Cerebellar cortex (tissue), 1 donor: ENCODE results near the gene UAP1.

Experiments
- DNase-seq: peaks from one replicate; pipeline ENCODE4 v3.0.0-alpha.2; 2015; ENCODE audit warnings: low spot score

The UAP1 gene

GRCh38 chr1:162616848-162617247, 55.3 kb downstream of the UAP1 start:
- DNase-seq = no peak

GRCh38 chr1:162617513-162617912, 56.0 kb downstream of the UAP1 start:
- no peak for DNase-seq

- no peak for DNase-seq
Measured at GRCh38 chr1:162619076-162619475, 57.6 kb downstream of the UAP1 start.

- no peak for DNase-seq
Measured at GRCh38 chr1:162621256-162621655, 59.7 kb downstream of the UAP1 start.

- no peak for DNase-seq
Measured at GRCh38 chr1:162625679-162626078, 64.2 kb downstream of the UAP1 start.

- DNase-seq = no peak
Measured at GRCh38 chr1:162626094-162626493, 64.6 kb downstream of the UAP1 start.

GRCh38 chr1:162626761-162627160, 65.2 kb downstream of the UAP1 start:
- no peak for DNase-seq

- DNase-seq = peak; percentile 32
Measured at GRCh38 chr1:162627662-162628296, 66.3 kb downstream of the UAP1 start.

- DNase-seq = no peak
Measured at GRCh38 chr1:162629077-162629627, 67.6 kb downstream of the UAP1 start.

GRCh38 chr1:162629651-162630050, 68.1 kb downstream of the UAP1 start:
- no peak for DNase-seq

GRCh38 chr1:162631546-162632191, 70.1 kb downstream of the UAP1 start:
- peak; percentile 86 for DNase-seq

GRCh38 chr1:162632217-162632666, 70.7 kb downstream of the UAP1 start, which contains the start of gene DDR2:
Gene DDR2 (plus strand): TSS chr1:162632464. CDS start chr1:162719064, 86,600 bp downstream.
- DNase-seq = peak; percentile 84

- DNase-seq = no peak
Measured at GRCh38 chr1:162632698-162633080, 71.2 kb downstream of the UAP1 start.

- DNase-seq = peak; percentile 32
Measured at GRCh38 chr1:162633081-162633762, 71.7 kb downstream of the UAP1 start.

GRCh38 chr1:162635418-162635817, 73.9 kb downstream of the UAP1 start:
- no peak for DNase-seq

GRCh38 chr1:162639718-162640117, 78.2 kb downstream of the UAP1 start:
- DNase-seq = no peak

- no peak for DNase-seq
Measured at GRCh38 chr1:162641114-162641513, 79.6 kb downstream of the UAP1 start.

- DNase-seq = no peak
Measured at GRCh38 chr1:162644986-162645314, 83.4 kb downstream of the UAP1 start.

- DNase-seq = no peak
Measured at GRCh38 chr1:162645666-162646065, 84.1 kb downstream of the UAP1 start.

GRCh38 chr1:162649583-162649982, 88.1 kb downstream of the UAP1 start:
- no peak for DNase-seq
